Ovary (tissue), 9 donors: ENCODE results near the gene EMC10. TPM values are rescaled to one million over a fixed set of nuclear protein-coding genes. Genes with fewer than 3 reads are reported as not detected.

Experiments used
- DNase-seq, 5 donors: peaks; one replicate each; pipeline ENCODE4 v3.0.0-alpha.2; 2019 to 2020
- H3K27ac ChIP-seq, 2 donors: fragments of 200-600 bp; one replicate each; pipeline versions ENCODE4 v1.5.1 to v1.8.0; 2019 to 2022
- H3K27me3 ChIP-seq: fragments of 200-600 bp; one replicate; pipeline ENCODE4 v1.8.0; 2022
- H3K36me3 ChIP-seq: fragments of 200-600 bp; sonication (generic); one replicate; pipeline ENCODE4 v1.5.1; 2019
- H3K4me1 ChIP-seq: one replicate; pipeline ENCODE4 v1.8.1; 2013; ENCODE audit warnings: mild to moderate bottlenecking, moderate library complexity; ENCODE audit not compliant: insufficient read depth
- H3K4me3 ChIP-seq: fragments of 200-600 bp; sonication (generic); one replicate; pipeline ENCODE4 v1.5.1; 2017
- H3K9me3 ChIP-seq, 2 donors: fragments of 200-600 bp in 1 of 2; sonication (generic) in 1 of 2; one replicate each; pipeline versions ENCODE4 v1.5.1 to v1.8.1; 2013 to 2019; ENCODE audit warnings: mild to moderate bottlenecking in 1 of 2, moderate library complexity in 1 of 2
- EP300 ChIP-seq: sonication (generic); formaldehyde crosslinking; IDR thresholded peaks from one replicate; pipeline ENCODE4 v1.6.1; 2017; ENCODE audit warnings: antibody characterized with exemption
- POLR2A ChIP-seq: fragments of 450-650 bp; IDR thresholded peaks from one replicate; pipeline ENCODE4 v1.6.1; 2017; ENCODE audit warnings: antibody characterized with exemption, mild to moderate bottlenecking, moderate library complexity
- WGBS, 3 donors: extraction: QIAGEN DNeasy Blood & Tissue Kit in 1 of 3; methylation state at CpG; one replicate each; pipeline versions ENCODE4 v1.1.5 to v1.1.7; 2013 to 2017; 5-methylcytosine and 5-hydroxymethylcytosine counted together
- intact Hi-C, 4 donors: fragments of 100-400 bp; cut with DNase I; formaldehyde crosslinking; loops; one replicate each; pipeline versions ENCODE4 v1.11.0 to v1.15.1; 2022 to 2023
- polyA plus RNA-seq, 2 donors: library from polyadenylated mRNA; stranded (reverse); fragments of 200-250 nt in 1 of 2; fragments of 350-450 nt in 1 of 2; fragmentation: Illumina TruSeq in 1 of 2; extraction: RNeasy Lipid Tissue Mini Kit (QIAGEN cat#74804) in 1 of 2; gene quantifications; one replicate each; pipeline ENCODE4 v1.2.3, GENCODE V29; 2013 to 2014
- total RNA-seq, 7 donors: library from RNA; depleted of rRNA in 2 of 7; stranded (reverse); fragments of >200 nt in 2 of 7; fragmentation: NEBNext Ultra II Directional in 3 of 7; extraction: Animal tissue kit (Norgen Biotek cat#: 25700) in 3 of 7; gene quantifications; one replicate each; pipeline versions ENCODE4 v1.1.0 to v1.2.4, GENCODE V29; 2016 to 2023
- TF ChIP-seq, protein P1 (sequence below), 3 donors: fragments of 450-650 bp in 2 of 3; fragments of 200-600 bp in 1 of 3; IDR thresholded peaks; one replicate each; pipeline versions ENCODE4 v1.5.1 to v1.8.0; 2016 to 2022; ENCODE audit warnings: antibody characterized with exemption in 3 of 3, mild to moderate bottlenecking in 1 of 3
- donor health status: DM: no; HTN: no; CAD: no; lungs with moderate emphysema.
- donor health status: DM: no; HTN: no; CAD: no.
- donor health status: Bipolar disorder and iron deficiency.
- donor health status: DM: yes; HTN: yes; CAD: no.
- donor health status: DM: no; HTN: no; CAD: no.
- donor health status: DM: yes; HTN: yes; CAD: no.

The EMC10 gene
- total and polyA plus RNA-seq, 9 donors: 27.6 to 132 (median 96.7) TPM

DNA sequence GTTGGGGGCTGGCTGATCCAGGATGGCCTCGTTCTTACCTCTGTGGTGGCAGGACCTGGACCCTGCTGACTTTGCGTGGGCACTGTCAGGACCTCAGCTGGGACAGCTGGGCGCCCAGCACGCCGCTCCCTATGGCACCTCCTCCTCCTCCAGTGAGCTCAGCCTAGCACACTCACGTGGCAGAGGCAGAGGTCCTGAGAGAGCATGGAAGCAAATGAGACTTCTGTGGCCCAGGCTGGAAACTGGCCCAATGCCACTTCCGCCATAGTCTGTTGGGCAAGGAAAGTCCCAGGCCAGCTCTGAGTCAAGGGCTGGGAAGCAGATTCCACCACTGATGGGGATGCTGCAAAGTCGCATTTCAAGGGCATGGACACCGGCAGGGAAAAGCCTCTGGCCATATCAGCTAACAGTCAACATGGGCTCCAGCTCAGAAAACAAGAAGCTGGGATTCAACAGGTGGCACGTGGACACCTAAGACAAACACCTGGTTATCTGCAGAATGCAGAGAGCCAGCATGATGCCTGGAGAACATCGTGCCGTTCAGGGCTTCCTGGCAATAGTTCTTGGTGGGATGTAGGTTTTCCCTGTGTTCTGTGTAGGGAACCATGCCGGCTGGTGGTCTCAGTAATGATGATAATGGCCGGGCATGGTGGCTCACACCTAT lies 26.9 kb upstream of the EMC10 start:
- 71 to 79% (median 74%) methylated on average over 14 of the region's 14 CpGs for WGBS, 3 donors
- Histone ChIP-seq H3K4me1 (no peaks in the 10 kb centered on the region), H3K4me3 (no peak overlapping the region), H3K27me3 (no peaks in the 10 kb centered on the region), H3K36me3 (no peaks in the 10 kb centered on the region), H3K9me3 (no peaks in the 10 kb centered on the region), H3K27ac (no peak overlapping the region)
- TF ChIP-seq, protein P1, sequence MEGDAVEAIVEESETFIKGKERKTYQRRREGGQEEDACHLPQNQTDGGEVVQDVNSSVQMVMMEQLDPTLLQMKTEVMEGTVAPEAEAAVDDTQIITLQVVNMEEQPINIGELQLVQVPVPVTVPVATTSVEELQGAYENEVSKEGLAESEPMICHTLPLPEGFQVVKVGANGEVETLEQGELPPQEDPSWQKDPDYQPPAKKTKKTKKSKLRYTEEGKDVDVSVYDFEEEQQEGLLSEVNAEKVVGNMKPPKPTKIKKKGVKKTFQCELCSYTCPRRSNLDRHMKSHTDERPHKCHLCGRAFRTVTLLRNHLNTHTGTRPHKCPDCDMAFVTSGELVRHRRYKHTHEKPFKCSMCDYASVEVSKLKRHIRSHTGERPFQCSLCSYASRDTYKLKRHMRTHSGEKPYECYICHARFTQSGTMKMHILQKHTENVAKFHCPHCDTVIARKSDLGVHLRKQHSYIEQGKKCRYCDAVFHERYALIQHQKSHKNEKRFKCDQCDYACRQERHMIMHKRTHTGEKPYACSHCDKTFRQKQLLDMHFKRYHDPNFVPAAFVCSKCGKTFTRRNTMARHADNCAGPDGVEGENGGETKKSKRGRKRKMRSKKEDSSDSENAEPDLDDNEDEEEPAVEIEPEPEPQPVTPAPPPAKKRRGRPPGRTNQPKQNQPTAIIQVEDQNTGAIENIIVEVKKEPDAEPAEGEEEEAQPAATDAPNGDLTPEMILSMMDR (IDR thresholded peaks at IDR 0.05): no peak
- TF ChIP-seq EP300 (no peak), POLR2A (no peak)
- DNase-seq: no peak
- intact Hi-C loops: no loop called here

DNA sequence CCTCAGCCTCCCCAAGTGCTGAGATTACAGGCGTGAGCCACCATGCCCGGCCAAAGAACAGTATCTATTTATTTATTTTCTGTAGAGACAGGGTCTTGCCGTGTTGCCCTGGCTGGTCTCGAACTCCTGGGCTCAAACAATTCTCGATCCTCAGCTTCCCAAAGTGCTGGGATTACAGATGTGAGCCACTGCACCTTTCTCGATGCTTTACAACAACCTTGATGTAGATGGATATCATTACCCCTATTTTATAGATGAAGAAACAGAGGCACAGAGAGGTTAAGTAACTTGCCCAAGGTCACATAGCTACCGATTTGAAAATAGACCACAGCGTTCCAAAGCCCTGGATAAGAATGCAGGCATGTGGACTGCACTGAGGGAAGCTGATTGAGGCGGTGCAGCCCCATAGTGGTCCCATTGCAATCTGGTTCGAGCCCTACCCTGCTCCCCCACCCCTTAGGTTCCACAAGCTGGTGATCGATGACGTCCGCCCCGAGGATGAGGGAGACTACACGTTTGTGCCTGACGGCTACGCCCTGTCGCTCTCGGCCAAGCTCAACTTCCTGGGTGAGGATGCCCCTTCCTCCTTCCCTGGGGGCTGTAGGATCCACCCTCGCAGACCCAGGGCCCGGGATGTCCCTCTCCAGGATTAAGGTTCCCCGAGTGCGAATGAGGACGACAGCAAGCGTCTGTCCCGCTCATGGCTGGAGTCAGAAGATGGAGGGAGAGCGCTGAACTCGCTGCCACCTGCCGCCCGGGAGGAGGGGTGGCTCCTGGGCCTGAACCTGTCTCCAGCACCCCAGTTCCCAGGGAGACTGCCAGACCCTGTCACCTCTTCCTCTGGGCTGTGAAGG lies 25.7 kb upstream of the EMC10 start:
- TF ChIP-seq EP300 (no peak), POLR2A (no peak)
- TF ChIP-seq, protein P1 (IDR thresholded peaks at IDR 0.05): no peak
- DNase-seq: no peak
- no peaks in the 10 kb centered on the region for H3K9me3 ChIP-seq
- 52 to 63% (median 53%) methylated on average over 30 of the region's 30 CpGs for WGBS, 3 donors
- H3K27ac ChIP-seq: no peak overlapping the region
- H3K4me1 ChIP-seq: no peaks in the 10 kb centered on the region
- H3K27me3 ChIP-seq: no peaks in the 10 kb centered on the region
- H3K4me3 ChIP-seq: no peak overlapping the region
- no peaks in the 10 kb centered on the region for H3K36me3 ChIP-seq
- intact Hi-C loops: loop anchor here in 1 of 4 donors (10.0 kb wide), 1 partner anchor 86 kb away; the partner anchor contains the start of gene NAPSA

DNA sequence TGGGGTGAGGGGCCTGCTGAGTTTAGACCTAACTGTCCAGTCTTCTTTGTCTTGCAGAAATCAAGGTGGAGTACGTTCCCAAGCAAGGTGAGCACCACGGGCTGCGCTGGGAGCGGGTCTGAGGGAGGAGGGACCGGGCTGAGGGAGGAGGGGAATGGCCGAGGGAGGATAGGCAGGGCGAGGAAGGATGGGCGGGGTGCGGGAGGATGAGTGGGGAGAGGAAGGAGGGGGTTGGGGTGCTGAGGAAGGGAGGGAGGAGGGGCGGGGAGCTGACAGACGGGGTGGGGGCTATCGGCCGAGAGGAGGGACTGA lies 25.1 kb upstream of the EMC10 start:
- TF ChIP-seq EP300 (no peak), POLR2A (no peak)
- TF ChIP-seq, protein P1 (IDR thresholded peaks at IDR 0.05): no peak
- Histone ChIP-seq H3K36me3 (no peaks in the 10 kb centered on the region), H3K4me1 (no peaks in the 10 kb centered on the region), H3K27ac (no peak overlapping the region), H3K9me3 (no peaks in the 10 kb centered on the region), H3K27me3 (no peaks in the 10 kb centered on the region), H3K4me3 (no peak overlapping the region)
- DNase-seq: no peak
- WGBS, 3 donors: 36 to 44% (median 43%) methylated on average over 13 of the region's 13 CpGs
- intact Hi-C loops: loop anchor here in 1 of 4 donors (10.0 kb wide), 1 partner anchor 86 kb away; the partner anchor contains the start of gene NAPSA

DNA sequence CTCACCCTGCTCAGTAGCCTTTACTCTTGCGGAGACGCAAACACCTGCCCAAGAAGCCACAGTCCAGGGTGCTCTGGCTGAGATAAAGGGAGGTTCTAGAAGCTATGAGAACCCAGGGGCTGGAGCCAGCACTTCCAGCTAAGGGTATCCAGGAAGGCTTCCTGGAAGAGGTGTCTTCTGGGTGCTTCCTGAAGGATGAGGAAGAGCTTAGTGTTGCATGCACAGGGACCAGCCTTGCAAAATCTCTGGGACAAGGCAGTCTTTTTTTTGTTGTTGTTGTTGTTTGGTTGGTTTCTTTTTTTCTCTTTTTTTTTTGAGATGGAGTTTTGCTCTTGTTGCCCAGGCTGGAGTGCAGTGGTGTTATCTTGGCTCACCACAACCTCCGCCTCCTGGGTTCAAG lies 23.1 kb upstream of the EMC10 start:
- Histone ChIP-seq H3K4me3 (no peak overlapping the region), H3K9me3 (no peaks in the 10 kb centered on the region), H3K27ac (no peak overlapping the region), H3K36me3 (no peaks in the 10 kb centered on the region), H3K27me3 (no peaks in the 10 kb centered on the region), H3K4me1 (no peaks in the 10 kb centered on the region)
- 90 to 95% (median 93%) methylated on average over 3 of the region's 3 CpGs for WGBS, 3 donors
- TF ChIP-seq POLR2A (no peak), EP300 (no peak)
- TF ChIP-seq, protein P1 (IDR thresholded peaks at IDR 0.05): no peak
- no peak for DNase-seq
- intact Hi-C loops: loop anchor here in 1 of 4 donors (10.0 kb wide), 1 partner anchor 88 kb away; the partner anchor contains the start of gene NAPSA
